GM20000 (cell line): ENCODE data around the gene SLC37A4.

Experiments used
- DNase-seq: peaks from one replicate; pipeline ENCODE4 v3.0.0; 2012; ENCODE audit warnings: low spot score
- CTCF ChIP-seq: IDR thresholded peaks from 2 replicates; pipeline ENCODE4 v1.5.1; 2012; ENCODE audit warnings: mild to moderate bottlenecking, control low read depth; ENCODE audit errors: extremely low read depth, missing control alignments

SLC37A4 gene

DNA sequence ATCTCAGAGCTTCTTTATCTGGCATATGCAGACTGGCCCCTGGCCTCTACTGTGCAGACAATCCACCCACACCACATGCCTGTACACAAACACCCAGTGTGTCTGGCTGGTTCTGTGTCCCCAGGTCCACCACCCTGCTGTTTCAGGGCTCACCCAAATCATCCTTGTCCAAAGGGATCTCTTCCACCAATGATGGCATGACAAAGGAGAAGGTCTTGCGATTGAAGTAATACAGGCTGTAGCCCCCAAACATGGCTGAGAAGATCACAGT lies 1.7 kb downstream of the SLC37A4 start:
- DNase-seq = no peak
- no peak for TF ChIP-seq CTCF

GRCh38 chr11:119028346-119029068 lies 2.2 kb downstream of the SLC37A4 start:
- DNase-seq = no peak

GRCh38 chr11:119027561-119028345 lies 2.9 kb downstream of the SLC37A4 start:
- TF ChIP-seq CTCF = no peak
- DNase-seq = no peak

More at GRCh38 chr11:119028346-119029068, 2.2 kb downstream of the SLC37A4 start:
- no peak for TF ChIP-seq CTCF

- DNase-seq = no peak
- no peak for TF ChIP-seq CTCF
Observed at GRCh38 chr11:119026970-119027369, 3.7 kb downstream of the SLC37A4 start.

GRCh38 chr11:119025978-119026766 lies 4.5 kb downstream of the SLC37A4 start:
- TF ChIP-seq CTCF = no peak
- DNase-seq = no peak

- DNase-seq = no peak
- no peak for TF ChIP-seq CTCF
Observed at GRCh38 chr11:119025541-119025940, 5.1 kb downstream of the SLC37A4 start.

GRCh38 chr11:119025099-119025473 lies 5.6 kb downstream of the SLC37A4 start:
- no peak for TF ChIP-seq CTCF
- DNase-seq = no peak
